ENCODE data around the gene CR1.
"Not testable (repeated sequence)": the region's sequence is repeated elsewhere in the genome, so short reads cannot be mapped to it uniquely, and the experiment has no call there.

- not testable (repeated sequence) for TF ChIP-seq CTCF (conservative IDR thresholded peaks at IDR 0.05); ZFX (IDR thresholded peaks at IDR 0.05)
These were observed 40.3 kb downstream of the CR1 start for GRCh38 chr1:207536263-207536662.

All from C4-2B (cell line).